Central memory CD4-positive, alpha-beta T cell (primary cell): ENCODE results near the gene B3GALT4.
A peak's percentile ranks its signal among the peaks of the same experiment; 100 is the strongest.

Experiments used
- DNase-seq: peaks from one replicate; pipeline ENCODE4 v3.0.0; 2022

The B3GALT4 gene

DNA sequence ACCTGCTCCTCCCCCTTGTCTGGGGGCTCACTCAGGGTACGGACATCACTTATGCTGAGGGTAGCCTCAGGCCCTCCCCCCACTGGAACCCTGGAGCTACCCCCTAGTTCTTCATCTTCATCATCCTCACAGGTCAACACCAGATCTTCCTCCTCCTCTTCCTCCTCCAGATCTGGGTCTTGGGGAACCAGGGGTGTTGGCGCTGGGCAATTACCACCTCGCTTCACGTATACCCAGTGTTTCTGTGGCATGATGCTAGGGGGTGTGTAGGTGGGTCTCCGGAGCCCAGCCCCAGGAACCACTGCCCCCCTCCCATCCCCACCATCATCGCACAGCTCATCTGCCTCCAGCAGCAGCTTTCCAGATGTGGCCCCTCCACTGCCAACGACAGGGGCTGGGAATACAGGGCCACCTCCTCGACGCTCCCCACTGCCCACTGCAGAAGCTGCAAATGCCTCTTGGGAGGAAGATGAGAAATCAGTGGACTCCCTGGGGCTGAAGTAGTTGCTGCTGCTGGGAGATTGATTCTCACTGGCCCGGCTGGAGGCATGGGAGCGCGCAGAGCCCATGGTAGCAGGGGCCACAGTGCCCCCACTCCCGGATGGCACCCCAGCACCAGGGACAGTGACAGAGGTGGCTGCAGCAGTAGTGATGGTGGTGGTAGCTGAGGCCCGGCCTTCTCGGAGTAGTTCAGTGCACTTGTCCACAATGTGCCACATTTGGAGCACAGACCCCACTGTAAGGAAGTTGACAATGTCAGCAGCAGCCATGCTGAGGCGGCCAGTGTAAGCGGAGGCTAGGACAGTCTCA, 39.1 kb downstream of the B3GALT4 start:
- no peak for DNase-seq

- no peak for DNase-seq
Observed at GRCh38 chr6:33316603-33317418, 39.9 kb downstream of the B3GALT4 start.

DNA sequence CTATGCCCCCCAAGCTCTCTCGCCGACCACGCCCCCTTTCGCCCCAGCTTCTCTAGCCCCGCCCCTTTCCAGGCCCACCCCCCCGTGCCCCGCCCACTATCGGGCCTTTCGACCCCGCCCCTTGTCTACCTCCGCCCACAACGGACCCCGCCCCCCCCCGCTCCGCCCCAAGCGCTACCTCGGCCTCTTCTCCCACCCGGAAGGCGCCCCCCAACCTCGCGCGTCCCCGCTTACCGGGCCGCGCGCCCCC, 40.4 kb downstream of the B3GALT4 start:
- no peak for DNase-seq

DNA sequence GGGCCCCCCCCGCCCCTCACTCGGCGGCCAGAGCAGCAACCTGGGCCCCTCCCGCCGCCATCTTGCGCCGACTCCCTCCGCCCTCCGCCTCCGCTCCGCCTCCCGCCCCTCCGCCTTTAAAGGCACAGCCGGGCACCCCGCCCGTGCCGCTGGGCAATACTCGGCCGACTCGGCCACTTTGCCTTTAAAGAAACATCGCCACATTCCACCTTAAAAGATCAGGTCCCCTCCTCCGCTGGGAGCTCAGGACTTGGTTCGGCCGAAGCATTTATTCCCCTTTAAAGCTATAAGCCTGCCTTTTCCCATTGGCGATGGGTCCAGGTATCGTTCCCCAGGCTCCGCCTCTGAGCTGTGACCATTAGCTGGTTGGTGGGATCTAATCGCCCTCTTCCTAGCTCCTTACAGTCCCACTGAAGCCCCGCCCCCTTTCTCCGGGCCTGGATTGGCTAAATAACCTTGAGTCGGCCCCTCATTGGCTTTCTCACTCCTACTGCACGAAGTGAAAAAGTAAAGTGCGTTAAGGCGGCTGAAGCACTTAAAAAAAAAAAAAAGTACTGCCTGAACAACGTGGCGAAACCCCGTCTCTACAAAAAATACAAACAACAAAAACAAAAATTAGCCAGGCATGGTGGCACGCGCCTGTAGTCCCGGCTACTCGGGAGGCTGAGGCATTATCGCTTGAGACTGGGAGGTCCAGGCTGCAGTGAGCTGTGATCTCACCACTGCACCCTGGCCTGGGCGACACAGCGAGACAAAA, 40.9 kb downstream of the B3GALT4 start, which contains the start of gene ZBTB22:
Gene ZBTB22, minus strand, starts transcription at position 76 of the 757 bp plus-strand sequence. CDS start 828 bp downstream, outside the sequence.
- DNase-seq: peak; percentile 96

DNA sequence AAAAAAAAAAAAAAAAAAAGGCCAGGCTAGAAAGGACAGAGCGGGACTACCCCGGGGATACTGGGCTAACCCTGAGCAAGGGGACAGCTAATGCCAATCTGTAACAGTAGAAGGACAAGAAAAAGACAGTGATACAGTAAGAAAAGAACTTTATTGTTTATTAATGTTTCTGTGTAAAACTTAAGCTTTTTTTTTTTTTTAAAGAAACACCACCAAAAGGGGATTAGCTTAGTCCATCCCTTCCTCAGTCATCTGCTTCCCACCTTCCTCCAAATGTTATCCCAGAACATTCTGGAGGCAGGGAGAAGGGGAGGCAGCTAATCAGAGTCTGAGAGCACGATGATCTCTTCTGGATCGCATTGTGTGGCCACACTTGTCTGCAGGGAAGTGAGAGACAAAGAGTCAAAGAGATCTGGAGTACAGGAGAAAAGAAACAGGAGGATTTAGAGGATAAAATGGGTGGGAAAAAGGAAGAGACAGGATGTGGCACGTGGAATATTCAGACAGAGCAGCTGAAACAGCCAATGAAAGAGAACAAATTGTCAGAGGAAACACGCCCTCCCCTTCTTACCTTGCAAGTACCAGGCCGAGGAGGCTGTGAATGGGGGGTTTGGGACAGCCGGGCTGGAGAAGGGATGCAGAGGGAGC, 41.6 kb downstream of the B3GALT4 start:
- DNase-seq: no peak

DNA sequence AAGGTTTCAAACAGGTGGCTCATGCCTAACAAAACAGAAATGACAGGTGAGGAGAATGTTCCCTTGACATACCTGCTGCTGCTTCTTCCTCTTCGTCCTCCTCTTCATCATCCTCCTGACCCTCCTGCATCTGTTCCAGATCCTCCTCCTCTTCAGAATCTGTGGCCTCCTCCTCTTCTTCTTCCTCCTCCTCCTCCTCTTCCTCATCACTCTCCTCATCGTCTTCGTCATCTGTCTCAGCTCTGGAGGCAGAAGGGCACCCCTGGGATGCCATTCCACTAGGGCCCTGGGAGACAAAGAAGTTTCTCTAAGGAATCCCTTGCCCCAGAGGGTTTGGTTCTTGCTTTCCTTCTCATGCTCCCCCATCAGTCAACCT, 43.0 kb downstream of the B3GALT4 start:
- no peak for DNase-seq

DNA sequence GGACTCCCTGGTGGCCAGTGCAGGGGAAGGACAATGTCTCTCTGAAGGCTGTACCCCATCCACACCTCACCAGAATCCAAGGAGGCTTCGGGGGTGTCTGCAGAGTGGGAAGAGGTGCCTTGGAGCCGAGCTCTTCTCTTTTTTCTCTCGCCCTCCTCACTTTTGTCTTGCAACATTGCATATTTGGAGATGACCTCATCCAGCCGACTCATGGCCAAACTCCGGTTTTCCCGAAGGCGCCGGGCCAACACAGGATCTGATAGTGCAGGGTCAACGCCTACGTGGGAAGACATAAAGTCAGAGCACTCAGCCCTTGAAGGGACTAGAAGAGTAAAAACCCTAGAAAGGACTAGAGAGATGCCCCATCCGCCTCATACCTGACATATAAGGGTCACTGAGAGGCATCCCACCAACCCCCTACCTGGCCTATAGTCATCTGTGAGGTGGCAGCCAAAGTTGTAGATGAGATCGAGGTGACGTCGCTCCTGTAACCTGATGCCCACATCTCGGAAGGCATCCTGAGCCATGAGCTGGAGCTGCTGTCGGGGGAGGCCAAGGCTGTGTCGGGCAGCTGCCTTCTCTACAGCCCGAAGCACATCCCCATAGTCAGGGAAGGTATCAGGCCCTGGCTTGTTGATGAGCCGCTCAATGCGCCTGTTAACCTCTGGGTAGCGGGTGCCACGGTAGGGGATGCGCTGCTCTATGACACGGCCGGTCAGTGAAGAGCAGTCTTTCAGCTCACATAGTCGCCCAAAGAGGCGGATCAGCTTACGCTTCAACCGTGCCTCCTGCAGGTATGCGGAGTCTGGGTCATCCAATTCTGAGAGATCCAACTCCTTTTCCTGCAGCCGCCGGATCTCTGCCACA, 43.6 kb downstream of the B3GALT4 start:
- DNase-seq: no peak

DNA sequence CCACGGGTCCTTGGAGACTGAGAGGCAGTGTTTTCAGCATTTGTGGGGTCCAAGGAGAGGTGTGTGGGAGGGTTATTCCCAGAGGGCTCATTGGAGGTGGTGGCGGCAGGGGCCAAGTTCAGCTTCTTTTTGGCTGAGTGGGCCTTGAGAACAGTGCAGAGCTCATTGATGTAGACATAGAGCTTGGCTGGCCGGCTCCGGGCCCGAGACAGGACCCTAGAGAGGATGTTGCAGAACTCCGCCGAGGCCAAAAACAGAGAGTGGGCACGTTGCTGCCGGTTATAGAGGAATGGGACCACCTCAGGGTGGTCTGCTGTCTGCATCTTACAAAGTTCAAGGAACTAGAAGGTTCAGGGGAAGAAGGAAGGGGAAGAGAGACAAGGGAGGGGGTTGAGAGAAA, 44.3 kb downstream of the B3GALT4 start:
- DNase-seq: no peak

GRCh38 chr6:33323623-33323948, 46.7 kb downstream of the B3GALT4 start:
- DNase-seq: no peak

GRCh38 chr6:33324125-33324524, 47.2 kb downstream of the B3GALT4 start:
- no peak for DNase-seq
